ENCODE measurements around the gene RPS17.
A peak's percentile ranks its signal among the peaks of the same experiment; 100 is the strongest.
"Not testable (repeated sequence)": the region's sequence is repeated elsewhere in the genome, so short reads cannot be mapped to it uniquely, and the experiment has no call there.

The RPS17 gene

GRCh38 chr15:82538961-82539690 is 1.1 kb downstream of the RPS17 start:
- Mint-ChIP-seq H3K4me1 (ENCODE audit: low read depth) (peaks cover 35% of the 10 kb centered on the region), H3K4me3 (peak overlapping the region; percentile 96), H3K9me3 (no peaks in the 10 kb centered on the region), H3K27me3 (peaks cover under 1% of the 10 kb centered on the region), H3K27ac (peak overlapping the region; percentile 96), H3K36me3 (ENCODE audit: low read depth) (peaks cover 73% of the 10 kb centered on the region)
- intact Hi-C loops (cut with micrococcal nuclease) = loop anchor here (10.0 kb wide), 1 partner anchor 466 kb away; no protein-coding TSS in a partner anchor

DNA sequence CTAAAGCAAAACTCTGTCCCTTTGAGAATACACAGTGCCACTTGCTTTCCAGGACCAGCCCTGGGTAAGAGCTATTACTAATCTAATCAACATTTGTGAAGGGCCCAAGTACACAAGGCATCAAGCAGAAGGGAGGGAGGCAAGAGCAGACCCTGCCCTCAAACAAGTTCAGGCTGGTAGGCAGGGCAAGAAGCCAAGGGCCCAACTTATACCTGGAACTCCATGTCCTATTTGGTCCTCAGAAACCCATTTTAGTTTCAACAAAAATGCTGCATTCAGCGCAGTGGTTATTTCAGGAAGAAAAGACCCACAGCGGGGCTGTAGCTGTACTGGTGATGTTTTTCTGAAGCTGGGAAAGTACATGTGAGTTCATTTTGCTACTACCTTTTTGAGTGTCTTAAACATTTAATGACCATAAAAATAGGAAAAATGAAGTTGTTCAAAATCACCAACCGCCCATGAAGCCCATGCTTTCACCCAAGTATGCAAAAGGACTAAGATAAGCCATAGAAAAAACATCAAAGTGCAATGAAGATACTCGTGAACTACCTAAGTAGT is 2.8 kb downstream of the RPS17 start:
- Mint-ChIP-seq H3K4me3 (no peak overlapping the region), H3K36me3 (ENCODE audit: low read depth) (peaks cover 90% of the 10 kb centered on the region), H3K27ac (no peak overlapping the region), H3K9me3 (no peaks in the 10 kb centered on the region), H3K4me1 (ENCODE audit: low read depth) (peaks cover 21% of the 10 kb centered on the region), H3K27me3 (no peaks in the 10 kb centered on the region)
- intact Hi-C loops (cut with micrococcal nuclease) = loop anchor here (10.0 kb wide), 1 partner anchor 467 kb away; no protein-coding TSS in a partner anchor

- Mint-ChIP-seq H3K27ac (no peak overlapping the region), H3K4me3 (no peak overlapping the region), H3K36me3 (ENCODE audit: low read depth) (peaks cover 91% of the 10 kb centered on the region), H3K27me3 (no peaks in the 10 kb centered on the region), H3K9me3 (no peaks in the 10 kb centered on the region), H3K4me1 (ENCODE audit: low read depth) (peaks cover 17% of the 10 kb centered on the region)
- intact Hi-C loops (cut with micrococcal nuclease) = loop anchor here (10.0 kb wide), 1 partner anchor 468 kb away; no protein-coding TSS in a partner anchor
Observed at GRCh38 chr15:82536409-82537350, 3.6 kb downstream of the RPS17 start.

DNA sequence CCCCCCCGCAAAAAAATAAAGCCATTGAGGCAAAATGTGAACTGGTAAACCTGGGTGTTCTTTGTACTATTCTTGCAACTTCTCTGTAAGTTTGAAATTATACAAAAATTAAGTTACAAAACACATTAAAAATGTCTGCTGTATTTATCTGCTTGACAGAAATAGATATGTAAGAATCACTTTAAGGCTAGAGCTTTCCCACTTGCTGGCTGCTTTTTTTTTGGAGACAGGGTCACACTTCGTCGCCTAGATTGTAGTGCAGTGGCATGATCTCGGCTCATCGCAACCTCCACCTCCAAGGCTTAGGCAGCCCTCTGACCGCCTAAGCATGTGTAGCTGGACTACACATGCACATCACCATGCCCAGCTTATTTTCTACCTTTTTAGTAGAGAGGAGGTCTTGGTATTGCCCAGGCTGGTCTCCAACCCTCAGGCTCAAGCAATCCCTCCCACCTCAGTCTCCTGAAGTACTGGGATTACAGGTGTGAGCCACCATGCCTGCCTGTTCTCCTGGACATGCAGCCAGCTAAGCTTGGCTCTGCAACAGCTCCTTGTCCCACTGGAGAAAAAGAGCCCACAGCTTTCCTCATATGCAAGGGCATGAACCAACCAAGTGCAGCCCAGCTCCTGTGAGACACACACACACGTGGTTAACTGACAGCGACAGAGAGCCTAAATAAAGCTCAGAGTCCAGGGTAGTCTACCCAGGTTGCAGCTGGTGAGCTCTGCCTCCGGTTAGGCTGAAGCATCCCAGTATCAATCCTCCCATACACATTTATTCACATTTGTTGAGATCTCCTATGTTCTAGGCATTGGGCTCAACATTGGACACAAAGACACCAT is 4.5 kb downstream of the RPS17 start:
- Mint-ChIP-seq H3K9me3 (no peaks in the 10 kb centered on the region), H3K4me3 (no peak overlapping the region), H3K4me1 (ENCODE audit: low read depth) (peaks cover 12% of the 10 kb centered on the region), H3K27me3 (no peaks in the 10 kb centered on the region), H3K27ac (no peak overlapping the region), H3K36me3 (ENCODE audit: low read depth) (peaks cover 85% of the 10 kb centered on the region)
- intact Hi-C loops (cut with micrococcal nuclease) = loop anchor here (10.0 kb wide), 1 partner anchor 469 kb away; no protein-coding TSS in a partner anchor

DNA sequence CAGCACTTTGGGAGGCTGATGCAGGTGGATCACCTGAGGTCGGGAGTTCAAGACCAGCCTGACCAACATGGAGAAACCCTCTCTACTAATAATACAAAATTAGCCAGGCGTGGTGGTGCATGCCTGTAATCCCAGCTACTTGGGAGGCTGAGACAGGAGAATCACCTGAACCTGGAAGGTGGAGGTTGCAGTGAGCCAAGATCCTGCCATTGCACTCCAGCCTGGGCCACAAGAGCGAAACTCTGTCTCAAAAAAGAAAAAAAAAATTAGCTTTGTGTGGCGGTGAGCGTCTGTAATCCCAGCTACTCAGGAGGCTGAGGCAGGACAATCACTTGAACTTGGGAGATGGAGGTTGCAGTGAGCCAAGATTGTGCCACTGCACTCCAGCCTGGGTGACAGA is 5.1 kb downstream of the RPS17 start:
- H3K27me3 Mint-ChIP-seq, H3K4me3 Mint-ChIP-seq, H3K9me3 Mint-ChIP-seq, H3K27ac Mint-ChIP-seq: not testable (repeated sequence)
- Mint-ChIP-seq H3K4me1 (ENCODE audit: low read depth) (peaks cover 15% of the 10 kb centered on the region), H3K36me3 (ENCODE audit: low read depth) (peaks cover 78% of the 10 kb centered on the region)
- intact Hi-C loops (cut with micrococcal nuclease) = loop anchor here (10.0 kb wide), 1 partner anchor 470 kb away; no protein-coding TSS in a partner anchor

GRCh38 chr15:82534457-82534861 is 5.8 kb downstream of the RPS17 start:
- not testable (repeated sequence) for H3K27ac Mint-ChIP-seq, H3K4me3 Mint-ChIP-seq, H3K27me3 Mint-ChIP-seq, H3K9me3 Mint-ChIP-seq
- Mint-ChIP-seq H3K36me3 (ENCODE audit: low read depth) (peaks cover 72% of the 10 kb centered on the region), H3K4me1 (ENCODE audit: low read depth) (peaks cover 15% of the 10 kb centered on the region)
- intact Hi-C loops (cut with micrococcal nuclease) = loop anchor here (10.0 kb wide), 1 partner anchor 470 kb away; no protein-coding TSS in a partner anchor

DNA sequence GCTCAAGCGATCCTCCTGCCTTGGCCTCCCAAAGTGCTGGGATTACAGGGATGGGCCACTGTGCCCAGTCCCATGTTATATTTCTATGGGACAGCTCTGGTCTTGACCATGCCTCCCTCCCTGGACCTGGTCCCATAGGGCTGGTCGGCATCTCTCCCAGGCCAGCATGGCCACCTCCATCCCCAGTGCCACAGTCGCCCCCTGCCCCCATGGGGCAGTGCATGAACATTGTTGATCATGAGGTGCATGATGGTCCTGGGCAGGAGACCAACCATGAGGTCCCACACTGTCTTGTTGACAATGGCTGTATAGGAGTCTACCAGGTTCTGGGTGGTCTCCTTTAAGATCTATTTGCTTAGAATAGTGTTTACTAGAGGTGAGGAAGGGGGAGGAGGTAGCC is 6.5 kb downstream of the RPS17 start:
- peaks cover 9% of the 10 kb centered on the region for H3K4me1 Mint-ChIP-seq (ENCODE audit: low read depth)
- peaks cover 65% of the 10 kb centered on the region for H3K36me3 Mint-ChIP-seq (ENCODE audit: low read depth)
- no peaks in the 10 kb centered on the region for H3K27me3 Mint-ChIP-seq
- no peak overlapping the region for H3K27ac Mint-ChIP-seq
- intact Hi-C loops (cut with micrococcal nuclease) = loop anchor here (10.0 kb wide), 1 partner anchor 471 kb away; no protein-coding TSS in a partner anchor
- no peak overlapping the region for H3K4me3 Mint-ChIP-seq
- H3K9me3 Mint-ChIP-seq = no peaks in the 10 kb centered on the region

DNA sequence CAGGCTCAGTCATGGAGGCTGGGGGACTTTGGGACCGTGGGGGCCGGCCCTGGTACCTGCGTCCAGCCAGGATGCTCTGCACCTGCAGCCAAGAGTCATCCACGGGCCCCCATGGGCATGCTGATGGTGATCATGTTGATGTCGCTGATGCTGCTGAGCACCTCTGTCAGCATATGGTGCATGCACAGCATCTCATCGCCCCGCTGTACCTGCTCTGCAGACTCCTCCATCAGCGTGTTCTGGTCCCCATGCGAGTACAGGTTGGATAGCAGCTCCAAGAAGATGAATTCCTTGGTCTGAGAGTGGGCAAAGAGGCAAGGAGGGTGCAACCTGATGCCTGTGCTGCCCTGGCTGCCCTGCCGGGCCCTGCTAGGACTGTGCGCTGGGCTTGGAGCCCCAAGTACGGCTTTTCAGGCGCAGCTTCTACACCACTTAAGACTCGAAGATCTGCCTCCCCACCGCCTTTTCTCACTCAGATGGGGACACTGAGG is 7.2 kb downstream of the RPS17 start:
- H3K36me3 Mint-ChIP-seq (ENCODE audit: low read depth) = peaks cover 57% of the 10 kb centered on the region
- intact Hi-C loops (cut with micrococcal nuclease) = loop anchor here (10.0 kb wide), 1 partner anchor 472 kb away; no protein-coding TSS in a partner anchor
- no peaks in the 10 kb centered on the region for H3K9me3 Mint-ChIP-seq
- no peak overlapping the region for H3K27ac Mint-ChIP-seq
- peaks cover 6% of the 10 kb centered on the region for H3K4me1 Mint-ChIP-seq (ENCODE audit: low read depth)
- H3K4me3 Mint-ChIP-seq = no peak overlapping the region
- no peaks in the 10 kb centered on the region for H3K27me3 Mint-ChIP-seq

GRCh38 chr15:82532383-82532990 is 7.8 kb downstream of the RPS17 start:
- intact Hi-C loops (cut with micrococcal nuclease) = loop anchor here (10.0 kb wide), 1 partner anchor 472 kb away; no protein-coding TSS in a partner anchor
- no peaks in the 10 kb centered on the region for H3K27me3 Mint-ChIP-seq
- no peaks in the 10 kb centered on the region for H3K9me3 Mint-ChIP-seq
- no peak overlapping the region for H3K4me3 Mint-ChIP-seq
- H3K36me3 Mint-ChIP-seq (ENCODE audit: low read depth) = peaks cover 52% of the 10 kb centered on the region
- no peak overlapping the region for H3K27ac Mint-ChIP-seq
- peaks cover 6% of the 10 kb centered on the region for H3K4me1 Mint-ChIP-seq (ENCODE audit: low read depth)

DNA sequence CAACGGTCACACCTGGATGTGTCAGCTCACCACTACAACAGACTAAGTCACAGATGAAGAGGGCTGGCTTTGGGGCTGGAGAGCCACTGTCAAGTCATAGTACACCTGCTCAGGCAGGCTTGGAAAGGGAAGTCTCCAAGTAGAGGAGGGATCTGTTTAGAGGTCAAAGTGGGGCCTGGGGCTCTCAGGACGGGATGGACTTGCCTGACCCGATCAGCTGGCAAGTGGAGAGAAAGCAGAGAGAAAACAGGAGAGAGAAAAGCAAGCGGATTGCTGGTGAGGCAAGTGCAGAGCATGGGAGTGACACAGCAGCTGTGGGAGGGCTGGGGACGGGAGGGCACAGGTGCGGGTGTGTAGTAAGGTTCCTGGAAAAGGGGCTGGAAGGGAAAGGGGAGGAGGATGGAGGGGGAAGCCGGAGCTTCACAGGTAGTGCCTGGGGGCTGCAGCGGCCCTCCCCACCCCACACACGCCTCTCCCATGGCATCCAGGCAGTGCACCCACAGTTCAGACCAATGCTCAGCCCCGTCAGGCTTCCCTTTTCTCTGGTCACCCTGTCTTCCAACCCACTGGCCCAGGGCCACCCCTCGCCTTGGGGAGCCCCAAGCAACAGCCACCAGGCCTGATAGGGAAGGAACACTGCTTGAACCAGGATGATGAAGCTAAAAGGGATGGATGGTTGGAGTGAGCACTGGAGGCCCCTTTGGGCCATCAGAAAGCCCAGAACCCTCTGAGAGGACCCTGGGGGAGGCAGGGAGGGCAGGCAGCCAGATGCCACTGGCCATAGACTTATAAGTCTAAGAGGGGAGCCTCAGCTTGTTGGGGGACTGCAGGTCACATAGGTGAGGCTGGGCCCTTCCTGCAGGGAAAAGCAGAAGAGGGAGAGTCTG is 8.5 kb downstream of the RPS17 start:
- no peak overlapping the region for H3K27ac Mint-ChIP-seq
- H3K27me3 Mint-ChIP-seq = no peaks in the 10 kb centered on the region

DNA sequence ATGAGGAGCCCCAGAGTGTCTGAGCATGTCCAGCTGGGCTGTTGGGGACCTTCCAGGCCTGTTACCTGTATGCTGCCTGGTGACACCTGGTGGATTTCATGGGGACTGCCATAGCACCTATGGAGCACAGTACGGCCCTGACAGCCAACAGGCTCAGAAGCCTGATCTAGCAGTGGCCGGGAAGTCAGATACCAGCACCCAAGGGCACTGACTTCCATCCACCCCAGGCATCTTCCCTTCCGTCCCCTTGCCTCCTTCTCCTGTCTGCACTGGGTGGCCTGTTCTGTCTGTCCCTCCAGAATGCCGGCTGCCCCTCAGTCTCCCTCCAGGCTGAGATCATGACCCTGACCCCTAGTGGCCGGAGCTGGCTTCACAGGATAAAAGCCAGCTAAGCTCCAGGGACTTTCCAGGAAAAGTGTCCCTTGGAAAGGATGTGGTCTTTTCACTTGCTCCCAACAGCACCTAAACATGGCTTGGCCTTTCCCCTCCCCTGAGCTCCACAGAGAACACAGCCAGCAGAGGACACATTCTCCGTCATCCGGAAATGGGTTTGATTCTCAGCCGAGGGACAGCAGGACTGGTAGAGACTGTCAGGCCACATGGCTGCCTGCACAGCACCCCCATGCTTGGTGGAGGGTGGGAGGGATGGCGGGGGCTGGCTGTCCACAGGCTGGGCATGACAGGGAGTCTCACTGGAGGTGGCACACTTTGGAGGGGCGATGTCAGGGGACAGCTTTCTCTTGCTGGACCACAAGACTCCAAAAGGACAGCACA is 9.5 kb downstream of the RPS17 start:
- H3K4me1 Mint-ChIP-seq (ENCODE audit: low read depth) = peaks cover 6% of the 10 kb centered on the region
- H3K36me3 Mint-ChIP-seq (ENCODE audit: low read depth) = peaks cover 35% of the 10 kb centered on the region
- H3K27ac Mint-ChIP-seq = no peak overlapping the region
- no peaks in the 10 kb centered on the region for H3K9me3 Mint-ChIP-seq
- H3K4me3 Mint-ChIP-seq = no peak overlapping the region
- no peaks in the 10 kb centered on the region for H3K27me3 Mint-ChIP-seq
- intact Hi-C loops (cut with micrococcal nuclease) = loop anchor here (10.0 kb wide), 1 partner anchor 474 kb away; no protein-coding TSS in a partner anchor

More for the DNA sequence above, 8.5 kb downstream of the RPS17 start:
- H3K9me3 Mint-ChIP-seq = no peaks in the 10 kb centered on the region
- intact Hi-C loops (cut with micrococcal nuclease) = loop anchor here (10.0 kb wide), 1 partner anchor 473 kb away; no protein-coding TSS in a partner anchor
- H3K36me3 Mint-ChIP-seq (ENCODE audit: low read depth) = peaks cover 44% of the 10 kb centered on the region
- H3K4me1 Mint-ChIP-seq (ENCODE audit: low read depth) = peaks cover 6% of the 10 kb centered on the region
- no peak overlapping the region for H3K4me3 Mint-ChIP-seq
